ENCODE measurements around the gene ZBTB44. TPM values are rescaled to one million over a fixed set of nuclear protein-coding genes. Genes with fewer than 3 reads are reported as not detected.
"Not testable (repeated sequence)": the region's sequence is repeated elsewhere in the genome, so short reads cannot be mapped to it uniquely, and the experiment has no call there.

ZBTB44 gene
- 10 to 100 TPM; 27.7 to 48.7 (median 45.7) TPM for polyA plus RNA-seq (ENCODE audit: insufficient read depth in 1 of 5, insufficient read length in 5 of 5, low replicate concordance in 1 of 5)
- long read RNA-seq, donor 1, full-length matches to known transcripts: 3 of 8 reads
- long read RNA-seq, donor 1, partial matches to known transcripts: 5 of 8 reads
- long read RNA-seq, donor 1, other reads (novel, unspliced or antisense): 0 of 8 reads
- long read RNA-seq, donor 2, full-length matches to known transcripts: 1 of 1 reads
- long read RNA-seq, donor 2, partial matches to known transcripts: 0 of 1 reads
- long read RNA-seq, donor 2, other reads (novel, unspliced or antisense): 0 of 1 reads
- long read RNA-seq, donor 3, full-length matches to known transcripts: 3 of 3 reads
- long read RNA-seq, donor 3, partial matches to known transcripts: 0 of 3 reads
- long read RNA-seq, donor 3, other reads (novel, unspliced or antisense): 0 of 3 reads
- long read RNA-seq, donor 4, full-length matches to known transcripts: 1 of 1 reads
- long read RNA-seq, donor 4, partial matches to known transcripts: 0 of 1 reads
- long read RNA-seq, donor 4, other reads (novel, unspliced or antisense): 0 of 1 reads
- long read RNA-seq, donor 5, full-length matches to known transcripts: 4 of 4 reads
- long read RNA-seq, donor 5, partial matches to known transcripts: 0 of 4 reads
- long read RNA-seq, donor 5, other reads (novel, unspliced or antisense): 0 of 4 reads
- long read RNA-seq, donor 6, full-length matches to known transcripts: 4 of 15 reads
- long read RNA-seq, donor 6, partial matches to known transcripts: 11 of 15 reads
- long read RNA-seq, donor 6, other reads (novel, unspliced or antisense): 0 of 15 reads
- long read RNA-seq, donor 7, full-length matches to known transcripts: 4 of 4 reads
- long read RNA-seq, donor 7, partial matches to known transcripts: 0 of 4 reads
- long read RNA-seq, donor 7, other reads (novel, unspliced or antisense): 0 of 4 reads
- long read RNA-seq, donor 8, full-length matches to known transcripts: 1 of 1 reads
- long read RNA-seq, donor 8, partial matches to known transcripts: 0 of 1 reads
- long read RNA-seq, donor 8, other reads (novel, unspliced or antisense): 0 of 1 reads

GRCh38 chr11:130314750-130315285 lies at the start of gene ZBTB44:
TSS of gene ZBTB44 (minus strand) at chr11:130314917. CDS start at chr11:130261873, 53,044 bp downstream.
- peak; percentile 87 to 89 for DNase-seq

GRCh38 chr11:130359419-130359818 lies 44.7 kb upstream of the ZBTB44 start:
- no peak for DNase-seq

- no peak for DNase-seq
Measured at GRCh38 chr11:130358398-130358797, 43.7 kb upstream of the ZBTB44 start.

GRCh38 chr11:130347261-130347660 lies 32.5 kb upstream of the ZBTB44 start:
- no peak for DNase-seq

- DNase-seq: no peak
Measured at GRCh38 chr11:130344841-130345240, 30.1 kb upstream of the ZBTB44 start.

GRCh38 chr11:130340671-130341319 lies 26.1 kb upstream of the ZBTB44 start:
- DNase-seq: no peak

- DNase-seq: no peak
Measured at GRCh38 chr11:130338667-130339066, 23.9 kb upstream of the ZBTB44 start.

- no peak for DNase-seq
Measured at GRCh38 chr11:130337281-130338089, 22.8 kb upstream of the ZBTB44 start.

GRCh38 chr11:130331397-130331796 lies 16.7 kb upstream of the ZBTB44 start:
- DNase-seq: not testable (repeated sequence)

GRCh38 chr11:130330101-130330684 lies 15.5 kb upstream of the ZBTB44 start:
- no peak for DNase-seq

- no peak for DNase-seq
Measured at GRCh38 chr11:130328420-130328819, 13.7 kb upstream of the ZBTB44 start.

- no peak for DNase-seq
Measured at GRCh38 chr11:130327716-130328115, 13.0 kb upstream of the ZBTB44 start.

GRCh38 chr11:130325691-130326090 lies 11.0 kb upstream of the ZBTB44 start:
- no peak for DNase-seq

GRCh38 chr11:130323452-130324450 lies 9.0 kb upstream of the ZBTB44 start:
- DNase-seq: no peak

GRCh38 chr11:130322126-130322525 lies 7.4 kb upstream of the ZBTB44 start:
- no peak for DNase-seq

GRCh38 chr11:130318031-130318673 lies 3.4 kb upstream of the ZBTB44 start:
- no peak for DNase-seq

- peak in 1 of 2 donors; percentile 35 for DNase-seq
Measured at GRCh38 chr11:130315354-130315970, 745 bp upstream of the ZBTB44 start.
